K562 (cell line): Measurements from ENCODE around the gene MSH4. TPM values are rescaled to one million over a fixed set of nuclear protein-coding genes. Genes with fewer than 3 reads are reported as not detected.

Experiments used
- BACH1 ChIP-seq: fragments of 200-800 bp; sonication (Bioruptor generic); IDR thresholded peaks from 2 replicates; pipeline ENCODE4 v1.6.1; 2016; ENCODE audit warnings: missing genetic modification characterization, missing compliant biosample characterization
- E2F4 ChIP-seq: sonication (generic); formaldehyde crosslinking; IDR thresholded peaks from 2 replicates; pipeline ENCODE4 v1.8.0; 2022; ENCODE audit warnings: mild to moderate bottlenecking, low read depth, missing genetic modification reagents
- ETV5 ChIP-seq: sonication (generic); formaldehyde crosslinking; IDR thresholded peaks from 2 replicates; pipeline ENCODE4 v1.4.0; 2020; ENCODE audit warnings: low read depth, mild to moderate bottlenecking, missing genetic modification reagents
- MAFG ChIP-seq: fragments of 450-650 bp; conservative IDR thresholded peaks from 2 replicates; pipeline ENCODE4 v1.6.1; 2016; ENCODE audit warnings: missing genetic modification characterization, missing compliant biosample characterization
- MAX ChIP-seq: sonication (generic); formaldehyde crosslinking; IDR thresholded peaks from 2 replicates; pipeline ENCODE4 v1.9.0; 2022; ENCODE audit warnings: mild to moderate bottlenecking, missing genetic modification reagents
- MTA3 ChIP-seq: fragments of 450-650 bp; formaldehyde crosslinking; IDR thresholded peaks from 2 replicates; pipeline ENCODE4 v1.6.1; 2017; ENCODE audit warnings: mild to moderate bottlenecking, borderline replicate concordance
- RCOR1 ChIP-seq, 2 experiments: IDR thresholded peaks; 2 replicates each; pipeline ENCODE4 v1.6.1; 2012; ENCODE audit warnings: low read depth in 2 of 2, low read length in 2 of 2, borderline replicate concordance in 1 of 2, improper control_type of control experiment in 1 of 2
- SIX5 ChIP-seq, 2 experiments: IDR thresholded peaks; 2 replicates each; pipeline ENCODE4 v1.6.1; 2011; ENCODE audit warnings: low read length in 2 of 2, borderline replicate concordance in 1 of 2, low read depth in 1 of 2, mild to moderate bottlenecking in 1 of 2, moderate library complexity in 1 of 2; ENCODE audit not compliant: insufficient read depth in 1 of 2
- STAG1 ChIP-seq: sonication (generic); formaldehyde crosslinking; IDR thresholded peaks from 2 replicates; pipeline ENCODE4 v1.5.0; 2020; ENCODE audit warnings: missing genetic modification reagents, borderline replicate concordance
- STAT5A ChIP-seq: IDR thresholded peaks from 2 replicates; pipeline ENCODE4 v1.6.1; 2012; ENCODE audit warnings: low read length, inconsistent platforms, borderline replicate concordance
- ZBTB40 ChIP-seq, 2 experiments: fragments of 450-650 bp in 1 of 2; sonication (generic) in 1 of 2; formaldehyde crosslinking in 1 of 2; IDR thresholded peaks; 2 replicates each; pipeline versions ENCODE4 v1.7.1 to v1.9.0; 2016 to 2022; ENCODE audit warnings: inconsistent platforms in 1 of 2, mild to moderate bottlenecking in 1 of 2, missing genetic modification reagents in 1 of 2
- ZFX ChIP-seq: sonication (generic); formaldehyde crosslinking; IDR thresholded peaks from 2 replicates; pipeline ENCODE4 v1.8.0; 2022; ENCODE audit warnings: mild to moderate bottlenecking, missing genetic modification reagents, moderate library complexity
- ZNF282 ChIP-seq: sonication (generic); formaldehyde crosslinking; IDR thresholded peaks from 2 replicates; pipeline ENCODE4 v1.8.1; 2023; ENCODE audit warnings: missing genetic modification reagents
- ZNF79 ChIP-seq: fragments of 250-450 bp; sonication (Bioruptor Pico); IDR thresholded peaks from 2 replicates; pipeline ENCODE4 v1.4.0; 2020; ENCODE audit warnings: low read depth, mild to moderate bottlenecking, moderate library complexity
- polyA plus RNA-seq, 8 experiments: library from polyadenylated mRNA; depleted of rRNA in 4 of 8; stranded (reverse) in 5 of 8; unstranded in 3 of 8; fragments of >200 nt; fragmentation: Nextera tagmentation in 2 of 8; fragmentation: Illumina TruSeq in 1 of 8; extraction: Ambion mirVana in 2 of 8; extraction: Trizol in 1 of 8; gene quantifications; 2 replicates each; pipeline versions ENCODE4 v1.2.1 to v1.2.3, GENCODE V29; 2011 to 2014; ENCODE audit warnings: inconsistent platforms in 1 of 8, missing spikeins in 1 of 8
- total RNA-seq, 7 experiments: library from RNA; depleted of rRNA in 6 of 7; stranded (reverse); fragments of >200 nt in 6 of 7; fragmentation: Illumina TruSeq in 2 of 7; extraction: Trizol in 2 of 7; gene quantifications; 2 replicates each; pipeline versions ENCODE4 v1.2.1 to v1.2.3, GENCODE V29; 2011 to 2021; ENCODE audit warnings: low replicate concordance in 1 of 7

MSH4 gene
- total and polyA plus RNA-seq, 9 of the 15 experiments (the other 6 are each of a cell fraction or from before 2014, with no cell fraction given), result 0.04 to 0.18 (median 0.12) TPM; not detected in 4

- no peak for TF ChIP-seq ZFX (CRISPR knock-in tag)
- 0 out of 2 replicates have a peak, but pooled peaks have one; percentile 65 for TF ChIP-seq MTA3
- TF ChIP-seq ZNF282, result no peak
- no peak for TF ChIP-seq STAG1 (CRISPR knock-in tag)
- no peak for TF ChIP-seq BACH1
- TF ChIP-seq RCOR1 (IDR thresholded peaks at IDR 0.05; ENCODE audit: borderline replicate concordance in 1 of 2, low read depth in 2 of 2, low read length in 2 of 2), result no peak; a peak in 1 of 4 replicates
- TF ChIP-seq STAT5A, result peak; percentile 18
- TF ChIP-seq ETV5, result no peak
- peak; percentile 64 for TF ChIP-seq MAX (CRISPR knock-in tag)
- TF ChIP-seq E2F4, result no peak
- no peak for TF ChIP-seq MAFG
- TF ChIP-seq SIX5 (IDR thresholded peaks at IDR 0.05; ENCODE audit: borderline replicate concordance in 1 of 2, insufficient read depth in 1 of 2, low read depth in 1 of 2, low read length in 2 of 2), result no peak
- no peak for TF ChIP-seq ZBTB40 (IDR thresholded peaks at IDR 0.05)
- no peak for TF ChIP-seq ZBTB40 (CRISPR knock-in tag; IDR thresholded peaks at IDR 0.05)
- no peak for TF ChIP-seq ZNF79
These were observed at the start of gene MSH4 (continued) for GRCh38 chr1:75796376-75797272.
